Heart left ventricle (tissue), 16 donors: ENCODE results near the gene CDKN1C. TPM values are rescaled to one million over a fixed set of nuclear protein-coding genes. Genes with fewer than 3 reads are reported as not detected.

Source experiments
- ATAC-seq, 4 donors: fragments of 200-7000 bp; cut with Tn5 transposase; one replicate each; pipeline ENCODE4 v1.9.1; 2020 to 2022; ENCODE audit warnings: moderate library complexity in 4 of 4, mild to moderate bottlenecking in 3 of 4, moderate number of reproducible peaks in 1 of 4
- DNase-seq, 5 donors: peaks; one replicate each; pipeline ENCODE4 v3.0.0-alpha.2; 2020
- H3K27ac ChIP-seq, 12 donors: fragments of 200-600 bp; sonication (generic) in 4 of 12; one replicate each; pipeline versions ENCODE4 v1.5.0 to v1.8.0; 2016 to 2022; ENCODE audit warnings: mild to moderate bottlenecking in 2 of 12
- H3K27me3 ChIP-seq, 9 donors: fragments of 200-600 bp; sonication (generic) in 2 of 9; one replicate each; pipeline versions ENCODE4 v1.5.1 to v1.8.0; 2016 to 2022; ENCODE audit warnings: mild to moderate bottlenecking in 3 of 9
- H3K36me3 ChIP-seq, 9 donors: fragments of 200-600 bp; sonication (generic) in 2 of 9; one replicate each; pipeline versions ENCODE4 v1.5.0 to v1.8.0; 2018 to 2022; ENCODE audit warnings: mild to moderate bottlenecking in 2 of 9
- H3K4me1 ChIP-seq, 12 donors: fragments of 200-600 bp; sonication (generic) in 4 of 12; one replicate each; pipeline versions ENCODE4 v1.5.0 to v1.8.0; 2016 to 2022; ENCODE audit warnings: mild to moderate bottlenecking in 3 of 12
- H3K4me3 ChIP-seq, 12 donors: fragments of 200-600 bp; sonication (generic) in 4 of 12; one replicate each; pipeline versions ENCODE4 v1.5.0 to v1.8.0; 2017 to 2022; ENCODE audit warnings: mild to moderate bottlenecking in 9 of 12, moderate library complexity in 4 of 12
- H3K9me3 ChIP-seq, 12 donors: fragments of 200-600 bp; sonication (generic) in 4 of 12; one replicate each; pipeline versions ENCODE4 v1.5.0 to v1.8.0; 2016 to 2022; ENCODE audit warnings: mild to moderate bottlenecking in 1 of 12
- CTCF ChIP-seq, 12 donors: fragments of 200-600 bp; sonication (generic) in 4 of 12; IDR thresholded peaks; one replicate each; pipeline versions ENCODE4 v1.5.0 to v1.8.0; 2018 to 2022; ENCODE audit warnings: antibody characterized with exemption in 12 of 12, mild to moderate bottlenecking in 5 of 12
- POLR2A ChIP-seq, 2 donors: fragments of 450-650 bp; IDR thresholded peaks; one replicate each; pipeline ENCODE4 v1.6.1; 2017; ENCODE audit warnings: antibody characterized with exemption in 2 of 2, mild to moderate bottlenecking in 2 of 2, moderate library complexity in 2 of 2
- WGBS, 4 donors: extraction: QIAGEN DNeasy Blood & Tissue Kit in 2 of 4; methylation state at CpG; one replicate each; pipeline versions ENCODE4 v1.1.5 to v1.1.7; 2013 to 2018; 5-methylcytosine and 5-hydroxymethylcytosine counted together
- intact Hi-C, 10 donors: fragments of 100-400 bp; cut with DNase I; formaldehyde crosslinking; loops; one replicate each; pipeline versions ENCODE4 v1.11.1 to v1.14.2; 2022
- polyA plus RNA-seq, 2 donors: library from polyadenylated mRNA; stranded (reverse); fragments of 200-250 nt; gene quantifications; one replicate each; pipeline ENCODE4 v1.2.3, GENCODE V29; 2013
- total RNA-seq, 9 donors: library from RNA; depleted of rRNA in 2 of 9; stranded (reverse); fragments of >200 nt in 2 of 9; fragmentation: NEBNext Ultra II Directional in 3 of 9; extraction: Animal tissue kit (Norgen Biotek cat#: 25700) in 3 of 9; gene quantifications; one replicate each; pipeline versions ENCODE4 v1.1.0 to v1.2.4, GENCODE V29; 2016 to 2023
- donor health status: ischemic (EF 13 %, LVEDD 7.1; RV severe dilation, severe dysfunction).
- donor health status: healthy with polysubstance abuse.
- donor health status: DM: no; HTN: yes; CAD: no.
- donor health status: DM: no; HTN: no; CAD: no.
- donor health status: ischemic (EF 25% LVEDD 6.9; RV normal size, moderate dysfunction).
- donor health status: ischemic (EF 25% LVEDD 5.7; RV mildly dilated, moderate dysfunction).
- donor health status: healthy.
- donor health status: DM: yes; HTN: yes; CAD: no.
- donor health status: ischemic (EF 35%, LVEDD 5.7; RV mildly dilated, moderate dysfunction).
- donor health status: nonischemic (EF 11% LVEDD 7.7; RV severe dilation, severe dysfunction).
- donor health status: DM: yes; HTN: yes; CAD: no.
- donor health status: PGD.
- donor health status: ischemic (EF 29% LVEDD 5.4; RV normal size, mild dysfunction).
- donor health status: nonischemic (EF 23%, LVEDD 6.1; RV moderate dilation, normal function).

The CDKN1C gene
- total and polyA plus RNA-seq, 11 donors, result 18.8 to 42.5 (median 33.4) TPM

DNA sequence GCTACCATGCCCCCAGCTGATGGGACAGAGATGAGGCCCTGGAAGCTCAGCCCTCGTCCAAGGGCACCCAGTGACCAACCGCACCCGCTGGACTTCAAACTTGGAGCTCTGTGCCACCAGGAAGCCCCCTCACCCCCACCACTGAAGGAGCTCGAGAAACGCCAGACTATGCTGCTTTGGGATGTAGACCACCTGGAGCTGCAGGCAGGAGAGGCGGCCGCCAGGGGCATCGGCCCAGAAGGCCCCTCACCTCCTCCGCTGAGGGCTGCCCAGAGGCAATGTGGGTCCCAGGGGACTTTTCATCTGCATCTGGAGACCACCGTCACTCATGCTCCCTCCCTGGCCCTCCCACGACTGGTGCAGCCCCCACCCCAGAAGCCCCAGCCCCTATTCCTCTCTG is 28.3 kb downstream of the CDKN1C start:
- intact Hi-C loops, result no loop called here
- H3K36me3 ChIP-seq, result no peaks in the 10 kb centered on the region
- peaks cover 0 to 14% (median 6%) of the 10 kb centered on the region in 9 donors for H3K27me3 ChIP-seq
- ATAC-seq (no peak), DNase-seq (no peak)
- 90 to 96% (median 92%) methylated on average over 8 to 11 of the region's 11 CpGs for WGBS, 4 donors
- TF ChIP-seq CTCF (IDR thresholded peaks at IDR 0.05), result no peak
- no peak for TF ChIP-seq POLR2A (IDR thresholded peaks at IDR 0.05)
- H3K4me3 ChIP-seq, result no peak overlapping the region
- H3K9me3 ChIP-seq, result no peaks in the 10 kb centered on the region
- H3K4me1 ChIP-seq, result peaks cover 0 to 4% (median 0%) of the 10 kb centered on the region in 12 donors
- no peak overlapping the region for H3K27ac ChIP-seq

GRCh38 chr11:2855162-2855561 is 30.4 kb downstream of the CDKN1C start:
- Histone ChIP-seq H3K27me3 (no peaks in the 10 kb centered on the region), H3K36me3 (no peaks in the 10 kb centered on the region), H3K27ac (no peak overlapping the region), H3K4me3 (no peak overlapping the region), H3K9me3 (no peaks in the 10 kb centered on the region), H3K4me1 (no peaks in the 10 kb centered on the region)
- DNase-seq (no peak), ATAC-seq (no peak)
- intact Hi-C loops, result no loop called here
- TF ChIP-seq CTCF (IDR thresholded peaks at IDR 0.05) (no peak), POLR2A (IDR thresholded peaks at IDR 0.05) (no peak)
- WGBS, 4 donors, result 83 to 93% (median 91%) methylated on average over 7 to 8 of the region's 8 CpGs

- H3K4me1 ChIP-seq, result no peaks in the 10 kb centered on the region
- DNase-seq (no peak), ATAC-seq (no peak)
- no peaks in the 10 kb centered on the region for H3K36me3 ChIP-seq
- no peak overlapping the region for H3K27ac ChIP-seq
- no peak for TF ChIP-seq CTCF (IDR thresholded peaks at IDR 0.05)
- no peak for TF ChIP-seq POLR2A (IDR thresholded peaks at IDR 0.05)
- no peaks in the 10 kb centered on the region for H3K9me3 ChIP-seq
- WGBS, 4 donors, result 80 to 98% (median 97%) methylated on average over 7 of the region's 7 CpGs
- intact Hi-C loops, result no loop called here
- no peaks in the 10 kb centered on the region for H3K27me3 ChIP-seq
- H3K4me3 ChIP-seq, result no peak overlapping the region
These were observed 31.5 kb downstream of the CDKN1C start for GRCh38 chr11:2853997-2854560.

DNA sequence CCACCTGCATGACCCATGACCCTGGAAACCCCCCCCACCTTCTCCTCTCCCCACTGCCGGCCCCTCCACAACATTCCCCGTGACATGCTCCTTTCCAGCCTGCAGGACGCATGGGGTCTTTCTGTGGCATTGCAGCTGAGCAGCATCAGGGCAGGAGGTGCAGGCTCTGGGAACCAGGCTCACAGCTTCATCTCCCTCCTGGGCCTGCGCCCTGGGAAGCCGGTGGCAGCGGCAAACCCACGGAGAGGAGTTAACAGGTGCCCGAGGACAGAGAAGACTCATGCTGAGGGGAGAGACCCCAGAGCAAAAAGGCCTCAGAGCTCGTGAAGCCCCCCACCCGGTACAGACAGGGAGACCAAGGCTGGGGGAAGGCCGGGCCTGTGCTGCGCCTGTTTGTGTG is 32.2 kb downstream of the CDKN1C start:
- no peak overlapping the region for H3K27ac ChIP-seq
- H3K36me3 ChIP-seq, result no peaks in the 10 kb centered on the region
- H3K27me3 ChIP-seq, result no peaks in the 10 kb centered on the region
- 93 to 97% (median 96%) methylated on average over 10 to 12 of the region's 12 CpGs for WGBS, 4 donors
- no peak overlapping the region for H3K4me3 ChIP-seq
- ATAC-seq (no peak), DNase-seq (no peak)
- intact Hi-C loops, result no loop called here
- no peak for TF ChIP-seq POLR2A (IDR thresholded peaks at IDR 0.05)
- TF ChIP-seq CTCF (IDR thresholded peaks at IDR 0.05), result no peak
- H3K4me1 ChIP-seq, result no peaks in the 10 kb centered on the region
- no peaks in the 10 kb centered on the region for H3K9me3 ChIP-seq
